HepG2 (cell line): Measurements from ENCODE around the gene GNA15. TPM values are rescaled to one million over a fixed set of nuclear protein-coding genes. Genes with fewer than 3 reads are reported as not detected.

Source experiments
- GTF3A ChIP-seq: sonication (generic); formaldehyde crosslinking; conservative IDR thresholded peaks from 2 replicates; pipeline ENCODE4 v1.4.0; 2020; ENCODE audit warnings: mild to moderate bottlenecking, missing genetic modification reagents
- TMF1 ChIP-seq: sonication (generic); formaldehyde crosslinking; IDR thresholded peaks from 2 replicates; pipeline ENCODE4 v1.8.1; 2022; ENCODE audit warnings: low read depth, missing genetic modification reagents
- ZNF556 ChIP-seq: sonication (generic); formaldehyde crosslinking; IDR thresholded peaks from 2 replicates; pipeline ENCODE4 v1.4.0; 2020; ENCODE audit warnings: mild to moderate bottlenecking, missing genetic modification reagents, borderline replicate concordance
- ZNF704 ChIP-seq: sonication (generic); formaldehyde crosslinking; IDR thresholded peaks from 2 replicates; pipeline ENCODE4 v1.8.1; 2023; ENCODE audit warnings: mild to moderate bottlenecking, inconsistent platforms, moderate library complexity, missing genetic modification reagents, borderline replicate concordance
- polyA plus RNA-seq, 8 experiments: library from polyadenylated mRNA; depleted of rRNA in 3 of 8; stranded (reverse) in 7 of 8; unstranded in 1 of 8; fragments of >200 nt; fragmentation: Illumina TruSeq in 4 of 8; extraction: Trizol in 4 of 8; gene quantifications; 2 replicates each; pipeline versions ENCODE4 v1.2.1 to v1.2.3, GENCODE V29; 2011 to 2016; ENCODE audit warnings: low read depth in 4 of 8, missing spikeins in 1 of 8, mixed read lengths in 1 of 8; ENCODE audit not compliant: insufficient read depth in 1 of 8
- total RNA-seq, 5 experiments: library from RNA; depleted of rRNA; stranded (reverse); fragments of >200 nt; fragmentation: Illumina TruSeq; extraction: Trizol; gene quantifications; 2 replicates each; pipeline ENCODE4 v1.2.3, GENCODE V29; 2016; ENCODE audit warnings: low read depth in 1 of 5
- TF ChIP-seq, protein P1 (sequence below): sonication (generic); formaldehyde crosslinking; IDR thresholded peaks from one replicate; pipeline ENCODE4 v1.5.1; 2020; ENCODE audit warnings: mild to moderate bottlenecking, missing genetic modification reagents; ENCODE audit errors: not compliant biosample characterization

GNA15 gene
- total and polyA plus RNA-seq, 2 of the 13 experiments (the other 11 are each of a cell fraction or from before 2014, with no cell fraction given) = not detected

DNA sequence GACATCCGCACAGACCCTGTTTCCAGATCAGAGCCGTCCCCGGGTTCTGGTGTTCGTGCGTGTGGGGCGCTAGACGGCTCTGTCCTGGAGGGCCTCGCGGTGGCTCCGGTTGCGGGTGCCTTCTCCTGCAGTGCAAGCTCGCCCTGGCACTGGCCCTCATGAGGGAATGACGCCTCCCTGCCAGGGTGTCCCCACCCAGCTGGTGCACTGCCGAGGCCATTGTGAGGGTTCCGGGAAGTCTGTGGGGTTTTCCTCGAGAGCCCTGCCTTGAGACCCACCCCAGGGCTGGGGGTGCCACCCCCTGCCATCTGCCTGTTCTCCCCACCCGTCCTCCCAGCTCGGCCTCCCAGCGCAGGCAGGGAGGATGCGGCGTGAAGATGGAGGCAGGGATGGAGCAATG is 19.2 kb upstream of the GNA15 start (continued):
- TF ChIP-seq, protein P1, sequence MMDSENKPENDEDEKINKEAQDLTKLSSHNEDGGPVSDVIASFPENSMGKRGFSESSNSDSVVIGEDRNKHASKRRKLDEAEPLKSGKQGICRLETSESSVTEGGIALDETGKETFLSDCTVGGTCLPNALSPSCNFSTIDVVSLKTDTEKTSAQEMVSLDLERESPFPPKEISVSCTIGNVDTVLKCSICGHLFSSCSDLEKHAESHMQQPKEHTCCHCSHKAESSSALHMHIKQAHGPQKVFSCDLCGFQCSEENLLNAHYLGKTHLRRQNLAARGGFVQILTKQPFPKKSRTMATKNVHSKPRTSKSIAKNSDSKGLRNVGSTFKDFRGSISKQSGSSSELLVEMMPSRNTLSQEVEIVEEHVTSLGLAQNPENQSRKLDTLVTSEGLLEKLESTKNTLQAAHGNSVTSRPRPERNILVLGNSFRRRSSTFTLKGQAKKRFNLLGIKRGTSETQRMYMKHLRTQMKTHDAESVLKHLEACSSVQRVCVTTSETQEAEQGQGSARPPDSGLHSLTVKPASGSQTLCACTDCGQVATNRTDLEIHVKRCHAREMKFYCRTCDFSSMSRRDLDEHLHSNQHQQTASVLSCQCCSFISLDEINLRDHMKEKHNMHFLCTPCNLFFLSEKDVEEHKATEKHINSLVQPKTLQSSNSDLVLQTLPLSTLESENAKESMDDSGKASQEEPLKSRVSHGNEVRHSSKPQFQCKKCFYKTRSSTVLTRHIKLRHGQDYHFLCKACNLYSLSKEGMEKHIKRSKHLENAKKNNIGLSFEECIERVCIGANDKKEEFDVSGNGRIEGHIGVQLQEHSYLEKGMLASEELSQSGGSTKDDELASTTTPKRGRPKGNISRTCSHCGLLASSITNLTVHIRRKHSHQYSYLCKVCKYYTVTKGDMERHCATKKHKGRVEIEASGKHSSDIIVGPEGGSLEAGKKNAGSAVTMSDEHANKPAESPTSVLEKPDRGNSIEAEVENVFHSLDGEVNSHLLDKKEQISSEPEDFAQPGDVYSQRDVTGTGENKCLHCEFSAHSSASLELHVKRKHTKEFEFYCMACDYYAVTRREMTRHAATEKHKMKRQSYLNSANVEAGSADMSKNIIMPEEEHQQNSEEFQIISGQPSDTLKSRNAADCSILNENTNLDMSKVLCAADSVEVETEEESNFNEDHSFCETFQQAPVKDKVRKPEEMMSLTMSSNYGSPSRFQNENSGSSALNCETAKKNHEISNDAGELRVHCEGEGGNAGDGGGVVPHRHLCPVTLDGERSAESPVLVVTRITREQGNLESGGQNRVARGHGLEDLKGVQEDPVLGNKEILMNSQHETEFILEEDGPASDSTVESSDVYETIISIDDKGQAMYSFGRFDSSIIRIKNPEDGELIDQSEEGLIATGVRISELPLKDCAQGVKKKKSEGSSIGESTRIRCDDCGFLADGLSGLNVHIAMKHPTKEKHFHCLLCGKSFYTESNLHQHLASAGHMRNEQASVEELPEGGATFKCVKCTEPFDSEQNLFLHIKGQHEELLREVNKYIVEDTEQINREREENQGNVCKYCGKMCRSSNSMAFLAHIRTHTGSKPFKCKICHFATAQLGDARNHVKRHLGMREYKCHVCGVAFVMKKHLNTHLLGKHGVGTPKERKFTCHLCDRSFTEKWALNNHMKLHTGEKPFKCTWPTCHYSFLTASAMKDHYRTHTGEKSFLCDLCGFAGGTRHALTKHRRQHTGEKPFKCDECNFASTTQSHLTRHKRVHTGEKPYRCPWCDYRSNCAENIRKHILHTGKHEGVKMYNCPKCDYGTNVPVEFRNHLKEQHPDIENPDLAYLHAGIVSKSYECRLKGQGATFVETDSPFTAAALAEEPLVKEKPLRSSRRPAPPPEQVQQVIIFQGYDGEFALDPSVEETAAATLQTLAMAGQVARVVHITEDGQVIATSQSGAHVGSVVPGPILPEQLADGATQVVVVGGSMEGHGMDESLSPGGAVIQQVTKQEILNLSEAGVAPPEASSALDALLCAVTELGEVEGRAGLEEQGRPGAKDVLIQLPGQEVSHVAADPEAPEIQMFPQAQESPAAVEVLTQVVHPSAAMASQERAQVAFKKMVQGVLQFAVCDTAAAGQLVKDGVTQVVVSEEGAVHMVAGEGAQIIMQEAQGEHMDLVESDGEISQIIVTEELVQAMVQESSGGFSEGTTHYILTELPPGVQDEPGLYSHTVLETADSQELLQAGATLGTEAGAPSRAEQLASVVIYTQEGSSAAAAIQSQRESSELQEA (CRISPR knock-in tag) = no peak
- TF ChIP-seq ZNF556 (CRISPR knock-in tag) = no peak
- TF ChIP-seq ZNF704 (CRISPR knock-in tag) = no peak
- TF ChIP-seq GTF3A = no peak
- TF ChIP-seq TMF1 (CRISPR knock-in tag) = no peak
